ENCODE data around the gene DNAI1.

Gene DNAI1

GRCh38 chr9:34440017-34440416 lies 18.6 kb upstream of the DNAI1 start:
- no peak for ATAC-seq
- TF ChIP-seq SNAI2 (CRISPR knock-in tag; IDR thresholded peaks at IDR 0.05) (no peak), ZFP30 (CRISPR knock-in tag; IDR thresholded peaks at IDR 0.05) (no peak), BACH2 (CRISPR knock-in tag; IDR thresholded peaks at IDR 0.05; ENCODE audit: borderline replicate concordance) (no peak), CREB5 (CRISPR knock-in tag; IDR thresholded peaks at IDR 0.05; ENCODE audit: low read depth) (no peak)

GRCh38 chr9:34442770-34443169 lies 15.8 kb upstream of the DNAI1 start:
- TF ChIP-seq RARB (CRISPR knock-in tag; IDR thresholded peaks at IDR 0.05) = no peak
- TF ChIP-seq ISL1 (CRISPR knock-in tag; IDR thresholded peaks at IDR 0.05) = no peak
- no peak for TF ChIP-seq GLIS3 (CRISPR knock-in tag; IDR thresholded peaks at IDR 0.05)
- TF ChIP-seq ZNF70 (CRISPR knock-in tag; IDR thresholded peaks at IDR 0.05) = no peak
- no peak for TF ChIP-seq ZFP3 (CRISPR knock-in tag; IDR thresholded peaks at IDR 0.05)
- no peak for TF ChIP-seq TOX (CRISPR knock-in tag; IDR thresholded peaks at IDR 0.05; ENCODE audit: borderline replicate concordance)
- no peak for TF ChIP-seq CSRNP3 (CRISPR knock-in tag; IDR thresholded peaks at IDR 0.05)
- no peak for TF ChIP-seq CSDC2 (CRISPR knock-in tag; IDR thresholded peaks at IDR 0.05)
- no peak for TF ChIP-seq PPARA (CRISPR knock-in tag; IDR thresholded peaks at IDR 0.05; ENCODE audit: borderline replicate concordance)
- TF ChIP-seq POU6F1 (CRISPR knock-in tag; IDR thresholded peaks at IDR 0.05; ENCODE audit: borderline replicate concordance, low read depth) = no peak
- TF ChIP-seq ARNTL (CRISPR knock-in tag; IDR thresholded peaks at IDR 0.05; ENCODE audit: borderline replicate concordance, low read depth) = no peak
- TF ChIP-seq BACH2 (CRISPR knock-in tag; IDR thresholded peaks at IDR 0.05; ENCODE audit: borderline replicate concordance) = no peak
- no peak for TF ChIP-seq ZNF565 (CRISPR knock-in tag; conservative IDR thresholded peaks at IDR 0.05; ENCODE audit: low read depth)
- no peak for TF ChIP-seq ZC3H10 (CRISPR knock-in tag; IDR thresholded peaks at IDR 0.05)
- TF ChIP-seq TSHZ2 (CRISPR knock-in tag; IDR thresholded peaks at IDR 0.05) = no peak
- TF ChIP-seq CREB5 (CRISPR knock-in tag; IDR thresholded peaks at IDR 0.05; ENCODE audit: low read depth) = no peak
- ATAC-seq = no peak

GRCh38 chr9:34443533-34443932 lies 15.1 kb upstream of the DNAI1 start:
- TF ChIP-seq ZFP3 (CRISPR knock-in tag; IDR thresholded peaks at IDR 0.05) = no peak
- no peak for TF ChIP-seq OSR1 (CRISPR knock-in tag; IDR thresholded peaks at IDR 0.05)
- TF ChIP-seq ESRRG (CRISPR knock-in tag; IDR thresholded peaks at IDR 0.05) = no peak
- TF ChIP-seq BACH2 (CRISPR knock-in tag; IDR thresholded peaks at IDR 0.05; ENCODE audit: borderline replicate concordance) = no peak
- no peak for TF ChIP-seq SNAI2 (CRISPR knock-in tag; IDR thresholded peaks at IDR 0.05)
- TF ChIP-seq ZNF70 (CRISPR knock-in tag; IDR thresholded peaks at IDR 0.05) = no peak
- TF ChIP-seq ISL1 (CRISPR knock-in tag; IDR thresholded peaks at IDR 0.05) = no peak
- no peak for ATAC-seq

- no peak for ATAC-seq
- TF ChIP-seq ZNF8 (CRISPR knock-in tag; IDR thresholded peaks at IDR 0.05) (no peak), SNAI2 (CRISPR knock-in tag; IDR thresholded peaks at IDR 0.05) (no peak), GLIS3 (CRISPR knock-in tag; IDR thresholded peaks at IDR 0.05) (no peak), PPARA (CRISPR knock-in tag; IDR thresholded peaks at IDR 0.05; ENCODE audit: borderline replicate concordance) (no peak), TCF4 (CRISPR knock-in tag; IDR thresholded peaks at IDR 0.05; ENCODE audit: borderline replicate concordance) (no peak), ZNF70 (CRISPR knock-in tag; IDR thresholded peaks at IDR 0.05) (no peak), PATZ1 (CRISPR knock-in tag; IDR thresholded peaks at IDR 0.05; ENCODE audit: borderline replicate concordance) (no peak), ESRRG (CRISPR knock-in tag; IDR thresholded peaks at IDR 0.05) (no peak), CREB5 (CRISPR knock-in tag; IDR thresholded peaks at IDR 0.05; ENCODE audit: low read depth) (no peak), ZNF565 (CRISPR knock-in tag; conservative IDR thresholded peaks at IDR 0.05; ENCODE audit: low read depth) (no peak), ZFP3 (CRISPR knock-in tag; IDR thresholded peaks at IDR 0.05) (no peak), ZC3H10 (CRISPR knock-in tag; IDR thresholded peaks at IDR 0.05) (no peak), TOX (CRISPR knock-in tag; IDR thresholded peaks at IDR 0.05; ENCODE audit: borderline replicate concordance) (no peak), ARNTL (CRISPR knock-in tag; IDR thresholded peaks at IDR 0.05; ENCODE audit: borderline replicate concordance, low read depth) (no peak), RARB (CRISPR knock-in tag; IDR thresholded peaks at IDR 0.05) (no peak)
Observed at GRCh38 chr9:34443976-34444375, 14.6 kb upstream of the DNAI1 start.

Data from SK-N-SH treated with all-trans-retinoic acid at 6 μM for 48 hours (cell line).